GM06990 (cell line): Measurements from ENCODE around the gene OR52H1.

Source experiments
- DNase-seq: peaks from one replicate; pipeline ENCODE4 v3.0.0-alpha.2; 2011; ENCODE audit not compliant: insufficient read length; ENCODE audit errors: extremely low read depth
- H3K27me3 ChIP-seq: replicated peaks from 2 replicates; pipeline ENCODE4 v1.6.0; 2011; ENCODE audit warnings: low read length; ENCODE audit not compliant: control insufficient read depth, insufficient read depth
- H3K36me3 ChIP-seq: 2 replicates; pipeline ENCODE4 v1.5.1; 2011; ENCODE audit warnings: low read length; ENCODE audit not compliant: control insufficient read depth, insufficient read depth
- H3K4me3 ChIP-seq: replicated peaks from 2 replicates; pipeline ENCODE4 v1.5.1; 2011; ENCODE audit warnings: low read depth, mild to moderate bottlenecking, control low read depth, low read length
- TF ChIP-seq, protein P1 (sequence below): IDR thresholded peaks from 2 replicates; pipeline ENCODE4 v1.5.1; 2011; ENCODE audit warnings: low read length, control low read depth, mild to moderate bottlenecking, inconsistent platforms; ENCODE audit not compliant: insufficient read depth, poor library complexity, severe bottlenecking

OR52H1 gene

GRCh38 chr11:5564259-5565019 is 16.1 kb upstream of the OR52H1 start:
- Histone ChIP-seq H3K27me3 (no peaks in the 10 kb centered on the region), H3K4me3 (no peak overlapping the region), H3K36me3 (no peaks in the 10 kb centered on the region)
- TF ChIP-seq, protein P1, sequence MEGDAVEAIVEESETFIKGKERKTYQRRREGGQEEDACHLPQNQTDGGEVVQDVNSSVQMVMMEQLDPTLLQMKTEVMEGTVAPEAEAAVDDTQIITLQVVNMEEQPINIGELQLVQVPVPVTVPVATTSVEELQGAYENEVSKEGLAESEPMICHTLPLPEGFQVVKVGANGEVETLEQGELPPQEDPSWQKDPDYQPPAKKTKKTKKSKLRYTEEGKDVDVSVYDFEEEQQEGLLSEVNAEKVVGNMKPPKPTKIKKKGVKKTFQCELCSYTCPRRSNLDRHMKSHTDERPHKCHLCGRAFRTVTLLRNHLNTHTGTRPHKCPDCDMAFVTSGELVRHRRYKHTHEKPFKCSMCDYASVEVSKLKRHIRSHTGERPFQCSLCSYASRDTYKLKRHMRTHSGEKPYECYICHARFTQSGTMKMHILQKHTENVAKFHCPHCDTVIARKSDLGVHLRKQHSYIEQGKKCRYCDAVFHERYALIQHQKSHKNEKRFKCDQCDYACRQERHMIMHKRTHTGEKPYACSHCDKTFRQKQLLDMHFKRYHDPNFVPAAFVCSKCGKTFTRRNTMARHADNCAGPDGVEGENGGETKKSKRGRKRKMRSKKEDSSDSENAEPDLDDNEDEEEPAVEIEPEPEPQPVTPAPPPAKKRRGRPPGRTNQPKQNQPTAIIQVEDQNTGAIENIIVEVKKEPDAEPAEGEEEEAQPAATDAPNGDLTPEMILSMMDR = no peak
- DNase-seq = no peak

DNA sequence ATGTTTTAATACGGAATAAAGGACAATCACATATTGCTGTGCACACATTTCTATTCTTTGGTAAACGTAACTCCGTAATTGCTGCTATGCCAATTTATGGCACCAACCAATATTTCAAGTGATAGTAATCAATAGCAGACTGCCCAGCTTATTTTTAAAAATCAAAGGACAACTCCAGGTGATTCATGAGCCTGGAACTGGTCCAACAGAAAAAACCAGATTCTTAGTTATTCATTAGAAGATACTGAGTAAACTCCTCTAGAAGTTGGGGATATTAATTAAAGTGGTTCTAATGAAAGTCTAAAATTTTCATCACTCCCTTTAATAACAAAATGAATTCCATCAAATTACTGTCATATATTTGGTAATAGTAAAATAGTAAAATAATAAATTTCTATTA is 9.4 kb upstream of the OR52H1 start:
- no peak overlapping the region for H3K4me3 ChIP-seq
- no peaks in the 10 kb centered on the region for H3K27me3 ChIP-seq
- no peaks in the 10 kb centered on the region for H3K36me3 ChIP-seq
- TF ChIP-seq, protein P1 = no peak
- DNase-seq = no peak

DNA sequence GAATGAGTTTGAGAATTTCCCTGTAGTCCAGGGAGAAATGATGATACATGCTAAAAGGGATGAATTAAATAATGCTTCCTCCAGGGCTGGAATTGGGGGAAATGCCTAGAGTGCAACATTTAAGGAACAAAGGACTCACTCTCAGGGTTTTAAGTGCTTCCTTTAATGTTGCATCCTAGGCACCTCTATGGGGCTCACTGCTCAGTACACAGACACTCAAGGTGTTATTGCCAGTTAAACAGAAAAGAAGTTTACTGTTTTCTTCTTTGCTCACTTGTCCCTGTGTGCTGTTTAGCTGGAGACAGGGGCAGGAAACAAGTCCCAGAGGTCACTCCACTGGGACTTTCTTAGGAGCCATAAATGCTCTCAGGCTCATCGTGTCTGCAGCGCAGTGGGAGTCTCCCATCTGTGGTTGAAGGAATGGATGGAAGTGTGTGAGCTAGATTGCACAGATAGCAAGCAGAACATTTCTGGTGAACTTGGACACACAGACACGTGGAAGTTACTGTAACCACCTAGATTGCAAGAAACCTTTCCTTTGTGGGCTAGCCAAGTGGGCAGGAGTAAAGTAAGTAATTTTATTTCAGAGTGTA is 8.4 kb upstream of the OR52H1 start:
- no peak overlapping the region for H3K4me3 ChIP-seq
- no peaks in the 10 kb centered on the region for H3K36me3 ChIP-seq
- no peak for DNase-seq
- H3K27me3 ChIP-seq = no peaks in the 10 kb centered on the region
- TF ChIP-seq, protein P1 = no peak

DNA sequence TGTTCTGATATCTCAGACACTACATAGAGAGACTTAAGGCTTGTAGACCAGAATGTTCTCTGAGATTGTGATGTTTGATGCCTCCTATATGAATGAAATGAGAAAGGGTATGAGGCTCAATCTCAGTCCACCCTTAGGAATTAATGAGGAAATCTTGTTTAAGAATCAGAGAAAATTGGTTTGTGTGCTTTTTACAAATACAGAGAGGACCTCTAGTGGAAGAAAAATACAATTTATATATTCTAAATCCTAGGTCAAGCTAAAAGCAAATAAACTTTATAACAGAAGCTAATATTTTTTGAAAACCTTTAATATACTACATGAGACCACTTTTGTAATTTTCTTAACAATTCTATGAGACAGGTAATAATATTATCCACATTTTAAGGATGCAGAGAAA is 5.0 kb upstream of the OR52H1 start:
- TF ChIP-seq, protein P1 = peak; percentile 17
- Histone ChIP-seq H3K4me3 (no peak overlapping the region), H3K36me3 (no peaks in the 10 kb centered on the region), H3K27me3 (no peaks in the 10 kb centered on the region)
- no peak for DNase-seq

DNA sequence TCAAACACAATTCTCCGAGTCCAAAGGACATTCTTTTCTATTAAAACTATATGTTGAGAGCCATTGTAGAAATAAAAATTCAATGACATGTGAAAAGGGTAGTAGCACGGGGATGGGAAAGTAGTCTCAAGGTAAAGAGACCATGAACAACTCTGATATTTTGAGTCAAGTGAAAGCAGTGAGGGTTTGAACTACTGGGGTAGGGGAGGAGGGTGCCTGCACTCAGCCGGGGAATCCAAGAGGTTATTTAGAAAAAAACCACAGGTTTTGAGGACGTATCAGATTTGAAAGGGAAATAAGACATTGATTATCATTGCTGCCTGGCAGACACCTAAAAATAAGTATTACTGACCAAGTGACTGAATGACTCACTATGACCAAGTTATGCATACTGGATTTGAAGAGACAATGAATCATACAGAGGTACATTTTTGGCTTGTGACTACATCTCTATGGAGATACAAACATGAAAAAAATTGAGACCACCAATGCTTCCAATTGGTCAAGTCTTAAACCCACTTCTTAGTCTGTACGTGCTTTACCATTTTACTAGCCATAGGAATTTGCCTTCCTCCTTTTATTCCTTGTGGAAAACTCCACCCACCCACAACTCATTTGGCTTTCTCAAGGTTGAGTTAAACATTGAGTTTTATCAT is 2.2 kb upstream of the OR52H1 start:
- DNase-seq = no peak
- Histone ChIP-seq H3K4me3 (no peak overlapping the region), H3K27me3 (no peaks in the 10 kb centered on the region), H3K36me3 (no peaks in the 10 kb centered on the region)
- TF ChIP-seq, protein P1 = no peak
